ENCODE results near the gene RNASEH2C.

DNA sequence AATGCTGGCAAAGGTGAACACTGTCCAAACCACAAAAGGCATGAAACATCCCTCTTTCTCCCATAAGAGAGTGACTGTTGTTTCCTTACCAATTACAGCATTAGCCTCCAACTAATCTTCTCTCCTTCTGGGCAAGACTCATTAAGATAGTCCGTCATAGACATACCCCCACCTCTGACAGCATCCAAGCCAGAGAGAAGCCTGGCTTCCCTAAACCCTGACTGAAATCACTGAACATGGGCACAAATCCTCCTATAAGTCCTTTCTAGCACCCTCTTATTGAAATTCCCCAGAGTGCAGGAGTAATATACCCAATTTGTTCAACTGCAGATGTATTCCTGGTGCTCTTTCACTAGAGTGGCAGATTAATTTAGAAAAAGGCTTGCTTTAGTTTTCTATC is 1.7 kb upstream of the RNASEH2C start:
- TF ChIP-seq EP300 (IDR thresholded peaks at IDR 0.05) (no peak), POLR2A (IDR thresholded peaks at IDR 0.05; ENCODE audit: low read depth) (no peak)
- TF ChIP-seq, protein P1, sequence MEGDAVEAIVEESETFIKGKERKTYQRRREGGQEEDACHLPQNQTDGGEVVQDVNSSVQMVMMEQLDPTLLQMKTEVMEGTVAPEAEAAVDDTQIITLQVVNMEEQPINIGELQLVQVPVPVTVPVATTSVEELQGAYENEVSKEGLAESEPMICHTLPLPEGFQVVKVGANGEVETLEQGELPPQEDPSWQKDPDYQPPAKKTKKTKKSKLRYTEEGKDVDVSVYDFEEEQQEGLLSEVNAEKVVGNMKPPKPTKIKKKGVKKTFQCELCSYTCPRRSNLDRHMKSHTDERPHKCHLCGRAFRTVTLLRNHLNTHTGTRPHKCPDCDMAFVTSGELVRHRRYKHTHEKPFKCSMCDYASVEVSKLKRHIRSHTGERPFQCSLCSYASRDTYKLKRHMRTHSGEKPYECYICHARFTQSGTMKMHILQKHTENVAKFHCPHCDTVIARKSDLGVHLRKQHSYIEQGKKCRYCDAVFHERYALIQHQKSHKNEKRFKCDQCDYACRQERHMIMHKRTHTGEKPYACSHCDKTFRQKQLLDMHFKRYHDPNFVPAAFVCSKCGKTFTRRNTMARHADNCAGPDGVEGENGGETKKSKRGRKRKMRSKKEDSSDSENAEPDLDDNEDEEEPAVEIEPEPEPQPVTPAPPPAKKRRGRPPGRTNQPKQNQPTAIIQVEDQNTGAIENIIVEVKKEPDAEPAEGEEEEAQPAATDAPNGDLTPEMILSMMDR (IDR thresholded peaks at IDR 0.05), result no peak
